Hepatocyte (in vitro differentiated cells): ENCODE data around the gene EBF4.

Experiments
- EZH2 ChIP-seq: fragments of 200-600 bp; sonication (generic); IDR thresholded peaks from 2 replicates; pipeline ENCODE4 v1.6.1; 2016; ENCODE audit warnings: antibody characterized with exemption, mild to moderate bottlenecking, borderline replicate concordance
- TF ChIP-seq, protein P1 (sequence below): fragments of 200-600 bp; sonication (generic); IDR thresholded peaks from 2 replicates; pipeline ENCODE4 v1.5.1; 2016; ENCODE audit warnings: antibody characterized with exemption, mild to moderate bottlenecking; ENCODE audit not compliant: poor library complexity

DNA sequence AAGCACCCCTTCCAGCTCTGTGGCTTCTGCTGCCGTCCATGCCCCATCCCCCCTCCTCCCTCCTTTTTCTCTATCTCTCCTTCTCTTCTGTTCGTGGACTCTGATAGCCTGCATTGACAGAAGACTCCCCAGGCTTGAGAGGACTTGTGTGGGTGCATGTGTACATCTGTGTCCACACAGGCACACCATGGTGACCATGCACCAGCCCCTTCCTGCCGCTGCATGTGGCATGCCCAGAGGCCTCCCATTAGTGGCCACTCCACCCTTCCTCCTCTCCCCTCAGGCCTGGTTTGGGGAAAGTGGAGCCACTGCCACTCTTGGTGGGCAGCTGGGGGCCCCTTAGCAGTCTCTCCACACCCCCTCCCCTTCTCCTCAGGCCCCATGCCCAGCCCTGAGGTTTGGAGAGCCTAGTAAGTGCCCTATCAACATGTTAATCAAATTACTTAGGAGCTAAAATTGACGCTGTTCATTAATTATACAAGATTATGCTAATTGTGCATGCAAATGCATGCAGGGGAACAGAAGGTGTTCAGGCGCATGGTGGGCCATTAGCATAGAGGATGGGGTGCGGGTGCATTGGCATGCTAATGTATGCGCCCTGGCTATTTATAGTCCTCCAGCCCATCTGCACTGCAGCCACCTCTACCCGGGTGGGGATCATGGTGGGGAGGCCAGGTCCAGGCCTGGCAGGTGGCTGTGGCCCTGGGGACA is 45.9 kb downstream of the EBF4 start:
- TF ChIP-seq, protein P1, sequence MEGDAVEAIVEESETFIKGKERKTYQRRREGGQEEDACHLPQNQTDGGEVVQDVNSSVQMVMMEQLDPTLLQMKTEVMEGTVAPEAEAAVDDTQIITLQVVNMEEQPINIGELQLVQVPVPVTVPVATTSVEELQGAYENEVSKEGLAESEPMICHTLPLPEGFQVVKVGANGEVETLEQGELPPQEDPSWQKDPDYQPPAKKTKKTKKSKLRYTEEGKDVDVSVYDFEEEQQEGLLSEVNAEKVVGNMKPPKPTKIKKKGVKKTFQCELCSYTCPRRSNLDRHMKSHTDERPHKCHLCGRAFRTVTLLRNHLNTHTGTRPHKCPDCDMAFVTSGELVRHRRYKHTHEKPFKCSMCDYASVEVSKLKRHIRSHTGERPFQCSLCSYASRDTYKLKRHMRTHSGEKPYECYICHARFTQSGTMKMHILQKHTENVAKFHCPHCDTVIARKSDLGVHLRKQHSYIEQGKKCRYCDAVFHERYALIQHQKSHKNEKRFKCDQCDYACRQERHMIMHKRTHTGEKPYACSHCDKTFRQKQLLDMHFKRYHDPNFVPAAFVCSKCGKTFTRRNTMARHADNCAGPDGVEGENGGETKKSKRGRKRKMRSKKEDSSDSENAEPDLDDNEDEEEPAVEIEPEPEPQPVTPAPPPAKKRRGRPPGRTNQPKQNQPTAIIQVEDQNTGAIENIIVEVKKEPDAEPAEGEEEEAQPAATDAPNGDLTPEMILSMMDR: no peak
- no peak for TF ChIP-seq EZH2
